Stomach (tissue), 4 donors: Measurements from ENCODE around the gene P2RX1.

Source experiments
- POLR2A ChIP-seq, 4 donors: fragments of 450-650 bp; IDR thresholded peaks; one replicate each; pipeline ENCODE4 v1.6.1; 2016; ENCODE audit warnings: antibody characterized with exemption in 4 of 4, control low read depth in 2 of 4, mild to moderate bottlenecking in 1 of 4, moderate library complexity in 1 of 4
- POLR2AphosphoS5 ChIP-seq, 3 donors: sonication (generic); formaldehyde crosslinking; IDR thresholded peaks; one replicate each; pipeline ENCODE4 v1.6.1; 2016; ENCODE audit warnings: antibody characterized with exemption in 3 of 3
- TF ChIP-seq, protein P1 (sequence below), 7 experiments: fragments of 450-650 bp in 4 of 7; fragments of 200-600 bp in 3 of 7; sonication (generic) in 3 of 7; IDR thresholded peaks; one replicate each; pipeline ENCODE4 v1.5.1; 2016 to 2019; ENCODE audit warnings: antibody characterized with exemption in 7 of 7, control low read depth in 2 of 7, mild to moderate bottlenecking in 1 of 7

DNA sequence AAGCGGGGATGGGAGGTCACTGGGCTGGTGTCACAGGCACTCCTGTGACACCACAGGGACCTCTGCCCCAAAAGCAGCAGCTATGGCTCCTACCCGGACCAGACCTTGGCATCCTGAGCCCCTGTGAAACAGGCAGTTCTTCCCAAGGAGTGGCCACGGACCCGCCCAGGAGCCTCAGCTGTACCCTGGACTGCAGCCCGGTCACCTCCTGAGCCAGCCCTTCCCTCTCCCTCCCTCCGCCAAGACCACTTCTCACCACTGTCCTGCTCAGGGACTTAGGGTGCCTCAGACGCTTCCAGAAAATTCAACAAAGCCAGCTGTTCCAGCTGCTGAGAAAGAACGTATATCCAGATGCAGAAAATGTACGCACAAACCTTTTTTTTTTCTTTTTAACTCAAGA lies 56.3 kb downstream of the P2RX1 start:
- TF ChIP-seq, protein P1, sequence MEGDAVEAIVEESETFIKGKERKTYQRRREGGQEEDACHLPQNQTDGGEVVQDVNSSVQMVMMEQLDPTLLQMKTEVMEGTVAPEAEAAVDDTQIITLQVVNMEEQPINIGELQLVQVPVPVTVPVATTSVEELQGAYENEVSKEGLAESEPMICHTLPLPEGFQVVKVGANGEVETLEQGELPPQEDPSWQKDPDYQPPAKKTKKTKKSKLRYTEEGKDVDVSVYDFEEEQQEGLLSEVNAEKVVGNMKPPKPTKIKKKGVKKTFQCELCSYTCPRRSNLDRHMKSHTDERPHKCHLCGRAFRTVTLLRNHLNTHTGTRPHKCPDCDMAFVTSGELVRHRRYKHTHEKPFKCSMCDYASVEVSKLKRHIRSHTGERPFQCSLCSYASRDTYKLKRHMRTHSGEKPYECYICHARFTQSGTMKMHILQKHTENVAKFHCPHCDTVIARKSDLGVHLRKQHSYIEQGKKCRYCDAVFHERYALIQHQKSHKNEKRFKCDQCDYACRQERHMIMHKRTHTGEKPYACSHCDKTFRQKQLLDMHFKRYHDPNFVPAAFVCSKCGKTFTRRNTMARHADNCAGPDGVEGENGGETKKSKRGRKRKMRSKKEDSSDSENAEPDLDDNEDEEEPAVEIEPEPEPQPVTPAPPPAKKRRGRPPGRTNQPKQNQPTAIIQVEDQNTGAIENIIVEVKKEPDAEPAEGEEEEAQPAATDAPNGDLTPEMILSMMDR (IDR thresholded peaks at IDR 0.05) = no peak
- TF ChIP-seq POLR2A (IDR thresholded peaks at IDR 0.05) (no peak), POLR2AphosphoS5 (IDR thresholded peaks at IDR 0.05) (no peak)
